IMR-90 (cell line): Measurements from ENCODE around the gene DUT. TPM values are rescaled to one million over a fixed set of nuclear protein-coding genes. Genes with fewer than 3 reads are reported as not detected.

ENCODE experiments used
- ATAC-seq: fragments of 200-7000 bp; cut with Tn5 transposase; 2 replicates; pipeline ENCODE4 v1.9.1; 2020; ENCODE audit warnings: low read depth, mild to moderate bottlenecking, moderate library complexity
- BruUV-seq: library from RNA; stranded (reverse); fragments of 400-500 nt; replicated peaks from 2 replicates; lab custom pipeline; 2021; lab: Mats Ljungman, UMichigan
- CTCF ChIA-PET: fragments of 300-600 bp; formaldehyde crosslinking; extraction: SDS; loops from one replicate; lab custom pipeline; 2021; ENCODE audit warnings: antibody characterized with exemption; lab: Yijun Ruan, JAX
- POLR2A ChIA-PET: fragments of 300-600 bp; sonication (Branson Sonifier 250); formaldehyde crosslinking; loops from one replicate; lab custom pipeline; 2022; ENCODE audit warnings: antibody characterized with exemption; ENCODE audit not compliant: unreplicated experiment; lab: Charles Lee
- DNase-seq: peaks from one replicate; pipeline ENCODE4 v3.0.0; 2013
- H2AFZ ChIP-seq: replicated peaks from 2 replicates; pipeline ENCODE3; 2013; ENCODE audit warnings: low read length, mild to moderate bottlenecking; ENCODE audit not compliant: poor library complexity
- H2AK5ac ChIP-seq: 2 replicates; pipeline ENCODE4 v1.6.1; 2013; ENCODE audit warnings: low read depth, low read length, inconsistent platforms
- H2AK9ac ChIP-seq: replicated peaks from 2 replicates; pipeline ENCODE3; 2013; ENCODE audit warnings: mild to moderate bottlenecking, low read depth, low read length, moderate library complexity; ENCODE audit not compliant: poor library complexity
- H2BK120ac ChIP-seq: 2 replicates; pipeline ENCODE4 v1.6.1; 2013; ENCODE audit warnings: low read depth, low read length, inconsistent platforms
- H2BK15ac ChIP-seq: 3 replicates; pipeline ENCODE4 v1.6.1; 2013; ENCODE audit warnings: low read depth, low read length, inconsistent platforms
- H2BK20ac ChIP-seq: 2 replicates; pipeline ENCODE4 v1.6.1; 2013; ENCODE audit warnings: low read depth, mild to moderate bottlenecking, inconsistent platforms, low read length, moderate library complexity
- H2BK5ac ChIP-seq: 2 replicates; pipeline ENCODE4 v1.6.1; 2013; ENCODE audit warnings: mild to moderate bottlenecking, low read depth, low read length, inconsistent platforms; ENCODE audit not compliant: poor library complexity, severe bottlenecking
- H3K14ac ChIP-seq: replicated peaks from 2 replicates; pipeline ENCODE4 v1.6.1; 2013; ENCODE audit warnings: low read depth, low read length, inconsistent platforms
- H3K18ac ChIP-seq: 2 replicates; pipeline ENCODE4 v1.6.1; 2013; ENCODE audit warnings: low read depth, low read length, control low read depth
- H3K23ac ChIP-seq: 2 replicates; pipeline ENCODE4 v1.6.1; 2013; ENCODE audit warnings: low read depth, low read length, inconsistent platforms
- H3K27ac ChIP-seq: 2 replicates; pipeline ENCODE4 v1.5.1; 2013; ENCODE audit warnings: mild to moderate bottlenecking, control low read depth, low read length; ENCODE audit not compliant: insufficient read depth
- H3K27me3 ChIP-seq: 2 replicates; pipeline ENCODE4 v1.6.1; 2013; ENCODE audit warnings: low read length; ENCODE audit not compliant: control insufficient read depth, insufficient read depth
- H3K36me3 ChIP-seq: 2 replicates; pipeline ENCODE4 v1.6.1; 2013; ENCODE audit warnings: low read length, mixed read lengths; ENCODE audit not compliant: control insufficient read depth, insufficient read depth
- H3K4ac ChIP-seq: 2 replicates; pipeline ENCODE4 v1.6.1; 2013; ENCODE audit warnings: low read depth, low read length, inconsistent platforms
- H3K4me1 ChIP-seq: 2 replicates; pipeline ENCODE4 v1.6.1; 2013; ENCODE audit warnings: low read length, mixed read lengths; ENCODE audit not compliant: control insufficient read depth, insufficient read depth
- H3K4me2 ChIP-seq: 2 replicates; pipeline ENCODE4 v1.6.1; 2013; ENCODE audit warnings: low read depth, mild to moderate bottlenecking, control low read depth, low read length, moderate library complexity
- H3K4me3 ChIP-seq: 2 replicates; pipeline ENCODE4 v1.5.1; 2013; ENCODE audit warnings: low read depth, mild to moderate bottlenecking, control low read depth, low read length, moderate library complexity; ENCODE audit not compliant: insufficient read depth
- H3K56ac ChIP-seq: 2 replicates; pipeline ENCODE4 v1.6.1; 2013; ENCODE audit warnings: low read length, inconsistent platforms; ENCODE audit not compliant: insufficient read depth; ENCODE audit errors: extremely low read depth
- H3K79me1 ChIP-seq, 2 experiments: 2 replicates each; pipeline ENCODE4 v1.6.1; 2013; ENCODE audit warnings: low read length in 2 of 2, inconsistent platforms in 1 of 2, low read depth in 1 of 2
- H3K9ac ChIP-seq: 2 replicates; pipeline ENCODE4 v1.6.1; 2013; ENCODE audit warnings: low read depth, low read length, control low read depth
- H3K9me1 ChIP-seq: 2 replicates; pipeline ENCODE4 v1.6.1; 2013; ENCODE audit warnings: low read length, inconsistent platforms; ENCODE audit not compliant: insufficient read depth
- H3K9me3 ChIP-seq: 2 replicates; pipeline ENCODE4 v1.6.1; 2013; ENCODE audit warnings: low read length; ENCODE audit not compliant: control insufficient read depth, insufficient read depth
- H4K20me1 ChIP-seq: 2 replicates; pipeline ENCODE4 v1.6.1; 2013; ENCODE audit warnings: low read length, inconsistent platforms; ENCODE audit not compliant: insufficient read depth
- H4K5ac ChIP-seq: 2 replicates; pipeline ENCODE4 v1.6.1; 2013; ENCODE audit warnings: mild to moderate bottlenecking, low read depth, low read length, control low read depth
- H4K8ac ChIP-seq, 2 experiments: 2 replicates each; pipeline ENCODE4 v1.6.1; 2013; ENCODE audit warnings: low read depth in 2 of 2, low read length in 2 of 2, control low read depth in 1 of 2, inconsistent platforms in 1 of 2
- H4K91ac ChIP-seq: 2 replicates; pipeline ENCODE4 v1.6.1; 2013; ENCODE audit warnings: low read depth, low read length, inconsistent platforms; ENCODE audit not compliant: insufficient read depth
- ELK1 ChIP-seq: fragments of 150-350 bp; IDR thresholded peaks from 2 replicates; pipeline ENCODE4 v1.6.1; 2016; ENCODE audit warnings: low read depth, mild to moderate bottlenecking, low read length, moderate library complexity, borderline replicate concordance
- WGBS, 2 experiments: methylation state at CpG; one replicate each; pipeline versions ENCODE4 v1.1.5 to v1.1.7; 2013; ENCODE audit warnings: missing lambda C conversion rate in 2 of 2; ENCODE audit not compliant: insufficient read length in 1 of 2; ENCODE audit errors: extremely low coverage in 2 of 2; 5-methylcytosine and 5-hydroxymethylcytosine counted together
- dilution Hi-C: fragments of 300-500 bp; cut with HindIII; formaldehyde crosslinking; loops from one replicate; pipeline ENCODE4 v1.14.3; 2018; ENCODE audit warnings: low sequenced_read_pairs; ENCODE audit not compliant: unreplicated experiment
- in situ Hi-C: fragments of 300-500 bp; cut with MboI; formaldehyde crosslinking; loops from 3 replicates; pipeline ENCODE4 v1.14.3; 2019; ENCODE audit warnings: low sequenced_read_pairs, inconsistent platforms, mixed read lengths
- intact Hi-C: fragments of 100-400 bp; cut with micrococcal nuclease; formaldehyde crosslinking; loops from 2 replicates; pipeline ENCODE4 v1.10.0; 2022
- polyA plus RNA-seq, 3 experiments: library from polyadenylated mRNA; depleted of rRNA; stranded (reverse); fragments of >200 nt; gene quantifications; 2 replicates each; pipeline ENCODE4 v1.2.3, GENCODE V29; 2012; ENCODE audit warnings: low replicate concordance in 1 of 3
- total RNA-seq: library from RNA; depleted of rRNA; stranded (reverse); fragments of >200 nt; gene quantifications from 2 replicates; pipeline ENCODE4 v1.2.3, GENCODE V29; 2012

Gene DUT
- total and polyA plus RNA-seq, 2 of the 4 experiments (the other 2 are of a cell fraction) = 18.8 to 36.4 TPM

- Histone ChIP-seq H3K27ac (no peak overlapping the region), H3K79me1 (no peaks in the 10 kb centered on the region), H2BK20ac (no peak overlapping the region), H3K56ac (no peak overlapping the region), H3K14ac (no peak overlapping the region), H2BK15ac (no peak overlapping the region), H3K36me3 (no peaks in the 10 kb centered on the region), H3K4ac (no peak overlapping the region), H3K9me3 (no peaks in the 10 kb centered on the region), H4K8ac (no peak overlapping the region), H3K9ac (no peak overlapping the region), H3K23ac (no peak overlapping the region), H2AK5ac (no peak overlapping the region), H2AFZ (no peak overlapping the region), H3K9me1 (peaks cover 4% of the 10 kb centered on the region; the same call in 1 of the 2 replicates), H3K18ac (no peak overlapping the region), H3K4me3 (no peak overlapping the region), H4K5ac (no peak overlapping the region), H2BK120ac (no peak overlapping the region), H3K4me1 (peaks cover 2% of the 10 kb centered on the region; the same call in 1 of the 2 replicates), H4K20me1 (no peaks in the 10 kb centered on the region), H3K27me3 (no peaks in the 10 kb centered on the region), H3K4me2 (no peak overlapping the region), H2BK5ac (no peak overlapping the region), H4K91ac (no peak overlapping the region), H2AK9ac (no peak overlapping the region)
- no CpG with 5 or more reads among the region's 3 CpGs for WGBS, 2 experiments
- DNase-seq = peak; percentile 22
- BruUV-seq = no TSS peak
- ChIA-PET CTCF (interaction anchor here (0.8 to 1.6 kb wide), 3 partner anchors 17 to 37 kb away, joined by 3 to 4 read pairs (median 3); no protein-coding TSS in a partner anchor), POLR2A (no interaction called here)
- dilution Hi-C loops (no loop called here), intact Hi-C loops (no loop called here), in situ Hi-C loops (loop anchor here (25.0 kb wide), 1 partner anchor 588 kb away; the partner anchor contains the start of gene SHC4)
- ATAC-seq = no peak
- no peak for TF ChIP-seq ELK1
Observed at GRCh38 chr15:48374472-48374871, 43.2 kb downstream of the DUT start.
